DMS153 (cell line): ENCODE results near the gene FRA10AC1.
A peak's percentile ranks its signal among the peaks of the same experiment; 100 is the strongest.

Experiments used
- DNase-seq: peaks from one replicate; lab custom pipeline; 2025; lab: John Stamatoyannopoulos, UW

The FRA10AC1 gene, protein sequence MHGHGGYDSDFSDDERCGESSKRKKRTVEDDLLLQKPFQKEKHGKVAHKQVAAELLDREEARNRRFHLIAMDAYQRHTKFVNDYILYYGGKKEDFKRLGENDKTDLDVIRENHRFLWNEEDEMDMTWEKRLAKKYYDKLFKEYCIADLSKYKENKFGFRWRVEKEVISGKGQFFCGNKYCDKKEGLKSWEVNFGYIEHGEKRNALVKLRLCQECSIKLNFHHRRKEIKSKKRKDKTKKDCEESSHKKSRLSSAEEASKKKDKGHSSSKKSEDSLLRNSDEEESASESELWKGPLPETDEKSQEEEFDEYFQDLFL

DNA sequence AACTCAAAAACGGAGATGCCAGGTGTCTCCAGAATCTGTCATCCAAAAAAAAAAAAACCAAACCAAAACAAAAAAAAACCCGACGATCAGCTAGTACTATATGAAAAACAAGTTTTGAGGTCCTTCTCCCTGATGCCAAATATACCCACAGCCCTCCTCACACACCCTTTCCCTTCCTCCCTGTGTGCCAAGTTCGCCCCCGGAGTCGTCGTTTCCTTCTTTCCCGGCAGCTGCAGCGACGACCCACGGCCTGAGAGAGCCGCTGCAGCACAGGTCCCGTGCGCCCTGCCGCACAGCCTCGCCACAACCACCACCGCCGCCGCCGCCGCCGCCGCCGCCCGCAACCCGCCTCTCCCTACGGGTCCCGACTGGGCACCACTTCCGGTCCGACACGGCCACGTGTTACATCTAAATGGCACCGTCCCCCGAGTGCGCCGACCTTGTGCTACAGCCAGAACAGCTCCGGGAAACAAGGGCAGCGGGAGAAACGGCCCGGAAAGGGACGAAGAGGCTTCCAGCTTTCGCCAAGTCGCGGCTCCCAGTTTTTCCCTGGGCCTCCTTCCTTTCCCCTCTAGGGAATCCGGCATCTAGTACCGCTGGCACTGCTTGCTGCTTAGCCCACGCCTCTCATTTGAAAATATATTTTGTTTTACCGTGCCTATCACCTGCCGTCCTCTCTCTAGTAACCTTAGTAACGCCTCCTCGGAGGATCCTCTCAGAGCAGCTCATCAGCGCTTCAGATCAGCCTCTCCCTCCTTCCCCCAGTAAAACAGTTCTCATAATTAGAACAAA is at the start of gene FRA10AC1:
Gene FRA10AC1 (minus strand): TSS at position 383 of the 792 bp plus-strand sequence. CDS start 2,486 bp downstream, outside the sequence.
- peak; percentile 85 for DNase-seq

GRCh38 chr10:93751832-93752231 is 49.4 kb upstream of the FRA10AC1 start:
- DNase-seq: no peak

DNA sequence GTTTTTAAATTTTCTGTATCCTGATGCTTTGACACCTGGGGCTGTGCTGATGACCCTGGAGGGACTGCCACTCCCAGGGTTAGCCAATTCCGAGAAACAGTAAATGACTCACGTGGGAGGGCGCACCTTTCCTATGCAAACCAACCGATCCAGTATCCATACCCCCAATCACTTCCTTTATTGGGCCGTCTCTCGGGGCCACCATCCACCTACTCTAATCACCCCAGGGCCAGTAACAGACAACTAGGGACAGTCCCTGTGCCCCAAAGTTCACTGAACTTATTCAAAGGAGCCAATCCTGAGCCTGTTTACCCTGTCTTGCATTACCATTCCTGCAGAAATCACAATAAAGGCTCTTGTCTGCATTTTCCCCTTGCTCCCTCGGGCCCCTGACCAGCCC is 48.7 kb upstream of the FRA10AC1 start:
- DNase-seq: no peak

DNA sequence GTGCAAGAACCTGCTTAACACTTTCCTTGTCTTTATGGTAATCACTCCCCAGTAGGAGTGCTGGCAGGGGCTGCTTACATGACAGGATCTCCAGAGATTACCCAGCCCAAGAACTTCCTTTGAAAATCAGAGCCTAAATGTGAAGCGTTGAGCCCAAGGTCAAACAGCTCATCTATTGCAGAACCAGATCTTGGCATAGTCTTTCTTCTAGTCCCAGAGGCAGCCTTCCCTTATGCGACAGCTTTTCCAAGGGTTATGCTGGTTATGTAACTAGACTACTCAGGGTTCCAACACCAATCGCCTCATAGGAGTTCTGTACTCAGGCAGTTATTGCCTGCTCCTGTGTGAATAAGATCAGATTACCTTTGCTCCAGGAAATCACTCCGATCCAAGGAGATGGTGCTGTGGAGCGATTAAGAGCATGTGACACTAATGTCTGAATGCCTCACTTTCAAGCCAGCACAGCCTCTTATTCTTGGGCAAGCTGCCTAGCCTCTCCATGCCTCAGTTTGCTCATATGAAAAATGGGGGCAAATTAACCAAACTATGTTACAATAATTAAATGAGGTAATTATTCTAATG is 46.9 kb upstream of the FRA10AC1 start:
- peak; percentile 81 for DNase-seq

DNA sequence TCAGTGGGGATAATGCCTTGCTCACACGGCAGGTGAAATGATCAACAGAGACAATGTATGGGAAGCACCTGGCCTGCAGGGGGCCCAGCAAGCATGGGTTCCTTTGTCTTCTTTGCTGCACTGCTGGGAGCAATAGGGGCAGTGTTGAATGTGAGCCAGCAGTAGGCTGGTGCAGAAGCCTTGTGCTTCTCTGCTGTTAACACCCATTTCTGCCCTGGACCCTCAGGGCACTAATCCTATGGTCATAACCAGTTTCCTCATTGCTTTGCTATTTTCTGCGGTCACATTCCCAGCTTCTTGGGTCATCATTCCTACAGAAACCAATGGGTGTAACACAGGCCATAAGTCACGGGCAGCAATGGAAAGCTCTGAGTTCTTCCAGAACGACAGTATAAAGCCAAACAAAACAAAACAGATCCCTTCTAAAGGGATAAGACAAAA is 44.5 kb upstream of the FRA10AC1 start:
- peak; percentile 22 for DNase-seq

DNA sequence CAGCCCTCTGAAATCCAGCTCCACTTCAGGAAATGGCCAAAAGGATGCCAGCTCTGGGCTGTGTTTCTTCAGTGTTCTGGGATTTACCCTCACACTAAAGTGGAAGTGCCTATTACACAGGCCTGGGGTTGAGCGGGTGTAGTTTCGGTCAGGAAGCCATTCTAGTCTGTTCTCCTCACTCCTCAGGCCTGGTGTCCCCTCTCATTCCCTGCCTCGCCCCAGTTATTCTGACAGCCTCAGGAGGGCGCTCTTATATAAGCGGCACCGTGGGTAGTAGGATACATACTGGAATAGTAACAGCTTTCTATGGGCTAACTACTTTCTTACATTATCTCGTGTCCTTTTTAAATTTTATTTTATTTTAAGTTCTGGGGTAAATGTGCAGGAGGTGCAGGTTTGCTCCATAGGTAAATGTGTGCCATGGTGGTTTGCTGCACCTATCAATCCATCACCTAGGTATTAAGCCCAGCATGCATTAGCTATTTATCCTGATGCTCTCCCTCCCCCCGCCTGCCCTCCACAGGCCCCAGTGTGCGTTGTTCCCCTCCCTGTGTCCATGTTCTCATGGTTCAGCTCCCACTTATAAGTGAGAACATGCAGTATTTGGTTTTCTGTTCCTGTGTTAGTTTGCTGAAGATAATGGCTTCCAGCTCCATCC is 43.1 kb upstream of the FRA10AC1 start:
- no peak for DNase-seq

DNA sequence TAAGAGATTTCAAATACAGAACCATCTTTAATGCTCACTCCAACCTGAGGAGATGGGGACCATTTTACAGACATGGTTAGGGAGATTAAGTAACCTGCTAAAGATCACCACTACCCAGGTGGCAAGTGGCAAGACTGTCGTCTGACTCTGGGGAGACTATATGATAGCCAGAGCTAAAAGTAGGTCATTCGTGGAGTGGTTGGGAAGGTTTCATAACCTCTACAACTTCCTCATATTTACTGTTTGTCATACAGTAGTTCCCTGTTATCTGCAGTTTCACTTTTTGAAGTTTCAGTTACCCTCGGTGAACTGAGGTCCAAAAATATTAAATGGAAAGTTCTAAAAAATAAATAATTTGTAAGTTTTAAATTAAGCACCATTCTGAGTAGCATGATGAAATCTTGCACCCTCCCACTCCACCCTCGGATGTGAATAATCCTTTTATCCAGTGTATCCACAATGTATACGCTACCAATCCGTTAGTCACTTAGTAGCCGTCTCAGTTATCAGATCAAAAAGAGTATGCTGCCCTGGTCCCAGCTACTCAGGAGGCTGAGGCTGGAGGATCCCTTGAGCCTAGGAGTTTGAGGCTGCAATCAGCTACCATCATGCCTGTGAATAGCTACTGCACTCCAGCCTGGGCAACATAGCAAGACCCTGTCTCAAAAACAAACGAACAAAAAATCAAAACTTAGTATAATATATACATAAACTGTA is 40.4 kb upstream of the FRA10AC1 start:
- no peak for DNase-seq

GRCh38 chr10:93741367-93741766 is 39.0 kb upstream of the FRA10AC1 start:
- DNase-seq: no peak

DNA sequence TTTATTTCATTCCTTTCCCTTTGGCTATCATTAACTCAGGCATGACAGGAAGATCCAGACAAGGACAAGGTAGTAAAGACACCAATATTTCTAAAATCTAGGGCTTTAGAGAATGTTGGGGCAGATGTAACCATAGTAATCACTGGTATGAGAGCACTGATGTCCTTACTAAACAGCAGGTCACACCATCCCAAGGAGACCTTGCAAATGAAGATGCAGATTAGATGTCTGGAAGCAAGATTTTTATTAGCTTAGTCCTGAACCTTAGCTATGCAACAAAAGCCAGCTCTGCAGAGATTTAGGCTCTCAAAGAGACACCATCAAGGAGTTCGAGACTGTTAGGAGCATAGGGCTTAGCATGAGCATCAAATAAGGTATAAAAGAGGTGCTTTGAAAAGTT is 23.6 kb upstream of the FRA10AC1 start:
- DNase-seq: no peak

- no peak for DNase-seq
Observed at GRCh38 chr10:93723153-93723552, 20.8 kb upstream of the FRA10AC1 start.

- DNase-seq: no peak
Observed at GRCh38 chr10:93722550-93722949, 20.2 kb upstream of the FRA10AC1 start.

GRCh38 chr10:93719901-93720300 is 17.5 kb upstream of the FRA10AC1 start:
- no peak for DNase-seq

DNA sequence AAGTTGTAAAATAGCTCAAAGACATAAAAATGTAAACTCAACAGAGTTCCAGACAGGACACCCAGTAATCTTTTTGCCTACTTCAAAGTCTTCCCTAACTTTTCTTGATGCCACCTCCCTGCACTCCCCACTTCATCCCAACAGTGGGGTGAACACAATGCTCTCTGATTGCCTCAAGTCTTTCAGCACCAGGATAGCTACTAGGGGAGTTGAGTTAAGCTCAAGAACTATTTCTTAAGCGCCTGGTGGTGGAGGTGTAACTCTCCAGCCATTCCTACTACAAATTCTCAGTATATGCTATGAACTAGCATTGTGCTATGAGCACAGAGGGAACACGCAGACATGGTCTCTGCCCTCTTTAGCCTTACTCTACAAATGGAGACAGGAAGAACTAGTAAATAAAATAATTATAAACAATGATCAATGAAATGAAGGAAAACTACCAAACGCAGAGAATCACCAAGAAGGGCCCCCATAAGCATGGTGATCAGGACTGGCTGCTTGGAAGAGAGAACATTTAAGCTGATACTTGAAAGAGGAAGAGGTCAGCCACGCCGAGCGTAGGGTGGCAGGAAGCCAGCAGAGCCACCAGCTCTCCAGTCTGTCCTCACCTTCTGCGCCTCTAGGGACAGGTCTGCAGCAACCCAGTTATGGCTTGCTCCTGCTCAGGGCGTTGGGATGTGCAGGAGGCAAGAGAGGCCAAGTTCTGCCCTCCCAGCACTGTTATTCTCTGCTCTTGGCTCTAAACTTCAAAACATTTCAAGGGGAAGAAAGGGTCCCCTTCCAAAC is 16.7 kb upstream of the FRA10AC1 start:
- DNase-seq: peak; percentile 2

- no peak for DNase-seq
Observed at GRCh38 chr10:93716766-93717165, 14.4 kb upstream of the FRA10AC1 start.

DNA sequence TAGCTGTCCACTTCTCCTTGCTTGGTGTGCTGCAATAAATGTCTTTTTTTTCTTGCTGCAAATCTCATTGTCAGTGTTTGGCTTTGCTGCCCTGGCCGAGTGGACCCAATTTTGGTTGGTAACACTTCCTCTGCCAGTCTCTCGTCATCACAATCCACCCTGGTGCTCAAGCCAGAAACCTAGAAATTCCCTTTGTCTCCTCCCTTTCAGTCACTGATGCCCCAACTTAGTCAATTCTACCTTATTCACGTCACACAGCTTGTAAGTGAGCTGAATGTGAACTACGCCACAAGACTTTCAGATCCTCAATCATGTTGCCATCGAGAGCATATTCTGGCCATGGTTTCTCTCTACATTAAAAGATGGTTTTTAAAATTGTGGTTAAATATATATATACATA is 13.0 kb upstream of the FRA10AC1 start:
- no peak for DNase-seq

DNA sequence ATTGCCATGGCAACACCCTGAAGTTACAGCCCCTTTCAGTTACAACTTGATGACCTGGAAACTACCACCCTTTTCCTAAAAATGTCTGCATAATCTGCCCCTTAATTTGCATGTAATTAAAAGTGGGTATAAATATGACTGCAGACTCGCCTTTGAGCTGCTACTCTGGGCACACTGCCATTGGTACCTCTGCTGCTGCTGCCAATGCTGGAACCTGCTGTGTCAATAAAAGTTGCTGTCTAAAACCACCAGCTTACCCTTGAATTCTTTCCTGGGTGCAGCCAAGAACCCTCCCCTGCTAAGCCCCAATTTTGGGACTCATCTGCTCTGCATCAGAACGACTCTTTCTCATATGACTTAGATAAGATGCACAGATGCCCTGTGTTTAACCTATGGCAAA is 10.2 kb upstream of the FRA10AC1 start:
- no peak for DNase-seq

DNA sequence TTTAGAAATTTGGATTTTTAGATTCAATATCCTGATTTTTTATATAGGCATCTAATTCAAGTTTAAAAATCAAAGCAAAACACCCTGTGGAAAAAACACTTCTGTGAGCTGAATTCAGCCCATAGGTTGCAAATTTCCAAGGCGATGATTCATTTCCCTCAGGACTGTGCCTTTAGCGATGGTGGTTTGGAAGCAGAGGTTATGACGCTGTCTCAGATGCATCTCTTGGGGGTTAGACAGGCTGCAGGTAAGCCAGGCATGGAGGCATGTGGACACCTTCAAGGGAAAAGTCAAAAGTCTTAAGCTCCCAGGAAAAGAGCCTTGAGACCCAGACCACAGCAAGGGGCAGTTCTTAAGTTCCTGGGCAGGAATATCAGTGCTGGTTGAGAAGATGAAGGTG is 9.5 kb upstream of the FRA10AC1 start:
- no peak for DNase-seq

DNA sequence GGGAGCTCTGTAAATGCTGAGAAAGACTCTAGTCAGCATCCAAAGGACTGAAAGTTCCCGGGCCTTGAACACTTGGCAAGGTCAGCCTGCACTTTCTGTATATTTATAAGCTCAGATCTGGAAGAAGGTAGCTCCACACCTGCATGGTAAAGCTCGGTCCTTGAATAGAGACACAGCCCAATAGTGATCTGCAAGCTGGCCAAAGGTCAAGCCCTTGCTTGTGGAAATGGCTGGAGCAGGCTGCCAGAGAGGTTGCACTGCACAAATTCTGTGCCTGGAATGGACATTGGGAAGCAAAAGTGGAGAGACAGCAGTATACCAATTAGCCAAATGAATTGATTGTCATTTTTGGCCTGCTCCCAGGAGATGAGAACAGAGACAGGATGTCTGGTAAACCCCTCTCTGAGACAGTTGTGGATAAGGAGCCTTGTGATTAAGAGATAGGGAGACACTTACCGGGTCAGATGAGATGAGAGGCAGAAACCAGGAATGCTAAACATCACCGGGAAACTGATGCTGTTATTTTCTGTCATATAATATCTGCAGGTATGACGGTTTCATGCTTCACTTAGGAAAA is 8.0 kb upstream of the FRA10AC1 start:
- DNase-seq: no peak

- DNase-seq: no peak
Observed at GRCh38 chr10:93707623-93708022, 5.2 kb upstream of the FRA10AC1 start.

- DNase-seq: no peak
Observed at GRCh38 chr10:93704451-93704850, 2.1 kb upstream of the FRA10AC1 start.

GRCh38 chr10:93703841-93704240 is 1.4 kb upstream of the FRA10AC1 start:
- no peak for DNase-seq
